Fibroblast of skin of left biceps (primary cell): ENCODE results near the gene RNF217.
"Not testable (repeated sequence)": the region's sequence is repeated elsewhere in the genome, so short reads cannot be mapped to it uniquely, and the experiment has no call there.

Experiments used
- DNase-seq, 2 experiments: peaks; one replicate each; pipeline ENCODE4 v3.0.0-alpha.2; 2013; ENCODE audit warnings: low read depth in 2 of 2

Gene RNF217, protein sequence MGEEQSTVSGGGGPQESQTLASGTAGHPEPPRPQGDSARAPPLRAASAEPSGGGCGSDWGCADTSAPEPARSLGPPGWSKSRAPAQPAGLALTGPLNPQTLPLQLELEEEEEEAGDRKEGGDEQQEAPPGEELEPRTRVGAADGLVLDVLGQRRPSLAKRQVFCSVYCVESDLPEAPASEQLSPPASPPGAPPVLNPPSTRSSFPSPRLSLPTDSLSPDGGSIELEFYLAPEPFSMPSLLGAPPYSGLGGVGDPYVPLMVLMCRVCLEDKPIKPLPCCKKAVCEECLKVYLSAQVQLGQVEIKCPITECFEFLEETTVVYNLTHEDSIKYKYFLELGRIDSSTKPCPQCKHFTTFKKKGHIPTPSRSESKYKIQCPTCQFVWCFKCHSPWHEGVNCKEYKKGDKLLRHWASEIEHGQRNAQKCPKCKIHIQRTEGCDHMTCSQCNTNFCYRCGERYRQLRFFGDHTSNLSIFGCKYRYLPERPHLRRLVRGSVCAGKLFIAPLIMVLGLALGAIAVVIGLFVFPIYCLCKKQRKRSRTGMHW

DNA sequence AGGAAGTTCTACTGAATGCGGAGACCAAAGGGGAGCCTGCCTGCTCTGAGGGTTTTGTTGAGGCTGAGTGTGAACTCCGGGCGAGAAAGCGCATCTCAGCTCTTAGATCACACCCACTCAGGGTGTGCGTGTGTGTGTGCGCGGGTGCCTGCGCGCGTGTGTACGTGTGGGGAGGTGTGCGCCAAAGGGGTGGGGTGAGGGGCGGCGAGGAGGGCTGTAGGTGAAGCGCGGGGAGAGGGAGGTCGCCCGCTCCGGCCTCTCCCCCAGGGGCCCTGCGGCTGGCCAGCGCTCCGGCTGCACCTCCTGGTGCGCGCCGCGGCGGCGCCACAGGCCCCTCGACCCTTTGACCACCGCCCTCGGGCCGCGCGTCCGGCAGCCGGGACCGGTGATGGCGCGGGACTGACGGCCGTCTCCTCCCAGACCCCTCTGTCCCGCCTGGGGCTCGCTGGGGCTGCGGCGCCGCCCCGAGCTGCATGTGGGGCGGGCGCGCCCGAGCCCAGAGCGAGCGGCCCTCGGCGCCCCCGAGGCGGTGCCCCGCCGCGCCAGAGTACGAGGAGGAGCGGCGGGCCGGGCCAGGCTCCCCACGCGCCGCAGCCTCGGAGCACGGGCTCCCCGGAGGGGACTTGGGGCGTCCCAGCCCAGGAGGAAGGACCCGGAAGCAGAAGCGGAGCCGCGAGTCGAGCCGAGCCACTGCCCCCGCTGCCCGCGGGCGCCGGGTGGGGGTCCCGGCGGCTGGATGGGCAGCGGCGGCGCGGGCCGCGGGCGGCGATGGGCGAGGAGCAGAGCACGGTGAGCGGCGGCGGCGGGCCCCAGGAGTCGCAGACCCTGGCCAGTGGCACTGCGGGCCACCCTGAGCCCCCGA, at the start of gene RNF217:
Gene RNF217, plus strand, starts transcription at position 661 of the 862 bp plus-strand sequence. Its CDS starts 108 bp downstream, at position 769.
- peak; percentile 41 to 49 for DNase-seq

DNA sequence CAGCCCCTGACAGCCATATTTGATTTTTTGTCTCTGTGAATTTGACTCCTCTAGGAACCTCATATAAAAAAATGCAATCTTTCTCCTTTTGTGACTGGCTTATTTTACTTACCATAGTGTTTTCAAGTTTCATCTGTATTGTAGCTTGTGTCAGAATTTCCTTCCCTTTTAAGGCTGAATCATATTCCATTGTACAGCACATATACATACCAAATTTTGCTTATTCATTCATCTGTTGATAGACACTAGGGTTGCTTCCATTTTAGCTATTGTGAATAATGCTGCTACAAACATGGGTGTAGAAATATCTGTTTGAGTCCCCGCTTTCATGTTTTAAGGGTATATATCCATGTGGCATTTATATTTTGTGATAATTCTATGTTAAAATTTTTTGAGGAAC, 49.2 kb upstream of the RNF217 start:
- no peak for DNase-seq

DNA sequence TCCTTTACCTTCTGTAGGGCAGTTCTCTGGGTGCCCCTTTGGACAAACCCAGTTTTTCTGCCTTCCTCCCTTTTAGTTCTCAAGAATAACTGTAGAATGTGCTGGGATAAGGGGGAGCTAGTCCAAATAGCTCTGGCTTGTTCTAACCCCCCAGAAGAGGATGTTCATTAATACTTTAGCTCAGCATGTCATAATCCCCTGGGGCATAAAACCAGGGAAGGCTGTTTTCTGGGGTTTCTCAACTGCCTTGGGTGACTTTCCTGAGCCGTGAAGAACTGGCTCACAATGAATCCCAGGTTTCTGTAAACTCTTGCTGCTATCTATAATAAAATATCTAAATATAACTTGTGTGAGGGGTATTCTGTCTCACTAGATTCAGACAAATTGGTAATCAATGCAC, 44.5 kb upstream of the RNF217 start:
- no peak for DNase-seq

DNA sequence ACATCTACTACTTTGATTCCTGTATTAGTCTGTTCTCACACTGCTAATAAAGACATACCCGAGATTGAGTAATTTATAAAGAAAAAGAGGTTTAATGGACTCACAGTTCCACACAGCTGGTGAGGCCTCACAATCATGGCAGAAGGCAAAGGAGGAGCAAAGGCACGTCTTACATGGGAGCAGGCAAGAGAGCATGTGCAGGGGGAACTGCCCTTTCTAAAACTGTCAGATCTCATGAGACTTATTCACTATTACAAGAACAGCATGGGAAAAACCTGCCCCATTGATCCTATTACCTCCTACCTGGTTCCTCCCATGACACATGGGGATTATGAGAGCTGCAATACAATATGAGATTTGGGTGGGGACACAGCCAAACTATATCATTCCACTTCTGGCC, 42.5 kb upstream of the RNF217 start:
- DNase-seq: not testable (repeated sequence)

DNA sequence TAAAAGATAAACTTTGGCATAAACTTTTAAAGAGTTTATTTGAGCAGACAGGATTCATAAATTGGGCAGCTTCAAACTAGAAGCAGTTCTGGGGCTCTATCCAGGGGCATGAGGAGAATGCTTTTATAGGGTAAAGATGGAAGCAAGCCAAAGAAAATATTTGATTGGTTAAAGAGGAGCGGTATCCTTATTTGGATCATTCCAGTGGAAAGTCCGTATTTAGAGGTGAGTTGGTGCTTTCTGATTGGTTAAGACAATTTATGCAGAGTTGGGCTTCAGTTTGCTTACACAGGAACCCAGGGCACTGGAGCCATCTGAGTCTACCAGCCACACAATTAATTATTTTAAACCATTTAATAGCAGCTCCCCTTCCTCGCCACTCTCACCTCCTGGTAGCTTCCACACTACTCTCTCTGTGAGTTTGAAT, 37.9 kb upstream of the RNF217 start:
- no peak for DNase-seq

DNA sequence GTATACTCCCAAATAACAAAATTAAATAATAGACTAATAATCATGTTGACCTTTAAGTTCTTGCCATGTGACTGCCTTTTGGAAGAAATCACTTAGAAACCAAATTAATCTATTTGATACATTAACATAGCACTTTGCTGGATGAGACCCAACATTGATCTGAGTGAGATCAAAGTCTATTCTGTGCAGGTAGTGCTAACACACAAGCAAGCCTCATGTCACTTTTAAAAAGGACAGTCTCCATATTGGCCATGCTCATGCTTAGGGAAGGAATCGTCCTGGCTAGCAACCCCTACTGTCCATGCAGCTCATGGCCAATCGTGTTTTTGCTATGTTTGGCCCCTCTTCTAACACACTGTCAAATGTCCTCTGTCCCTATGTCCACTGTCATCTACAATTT, 35.8 kb upstream of the RNF217 start:
- no peak for DNase-seq

DNA sequence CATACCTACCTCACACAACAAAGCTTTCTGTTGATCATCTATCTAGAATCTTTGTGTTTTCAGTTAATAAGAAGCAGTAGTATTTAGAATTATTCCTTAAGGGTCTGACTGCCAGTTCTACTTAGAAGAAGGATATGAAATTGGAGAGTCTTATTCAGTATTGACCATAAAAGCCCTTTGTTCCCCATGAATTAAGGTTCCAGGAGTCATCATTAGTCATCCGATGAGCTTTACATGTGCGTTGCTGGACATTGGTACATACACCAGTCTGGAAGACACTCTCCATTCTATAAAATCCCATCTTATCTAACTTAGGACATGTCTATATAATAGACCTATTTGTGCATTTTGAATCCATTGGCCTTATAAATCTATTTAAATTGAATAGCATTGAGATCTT, 34.4 kb upstream of the RNF217 start:
- DNase-seq: no peak

DNA sequence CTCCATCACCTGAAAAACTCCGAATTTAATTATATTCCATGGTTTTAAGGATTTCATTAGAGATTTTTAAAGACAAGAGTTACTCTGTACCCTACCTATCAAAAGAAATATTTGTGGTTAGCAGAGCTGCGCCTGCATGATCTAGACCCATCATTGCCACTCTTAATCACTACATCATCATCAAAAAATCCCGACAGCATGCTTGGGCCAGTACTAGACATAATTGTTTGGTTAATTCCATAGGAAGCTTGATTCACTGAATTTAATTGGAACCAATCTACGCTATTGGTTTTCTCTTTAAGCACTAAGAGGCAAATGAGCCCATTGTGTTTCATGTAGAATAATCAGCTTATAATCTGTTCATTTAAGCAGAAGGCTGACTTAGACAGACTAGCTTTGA, 33.4 kb upstream of the RNF217 start:
- DNase-seq: no peak

DNA sequence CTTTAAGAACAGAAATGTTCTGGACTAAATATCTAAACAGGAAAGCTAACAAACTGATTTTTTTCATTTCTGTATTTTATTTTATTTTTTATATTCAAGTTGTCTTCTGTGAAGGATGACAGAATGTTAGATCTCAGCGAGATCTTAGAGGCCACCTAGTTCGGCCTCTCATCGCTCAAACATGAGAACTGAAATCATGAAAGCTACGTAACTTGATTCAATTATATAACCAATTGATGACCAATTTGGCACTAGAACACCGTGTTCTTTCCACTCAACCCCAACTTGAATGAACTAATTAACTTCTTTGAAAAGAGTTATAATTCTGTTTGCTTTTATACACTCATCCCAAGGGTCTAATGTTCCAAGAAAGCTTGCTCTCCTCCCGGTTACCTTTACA, 24.6 kb upstream of the RNF217 start:
- no peak for DNase-seq

DNA sequence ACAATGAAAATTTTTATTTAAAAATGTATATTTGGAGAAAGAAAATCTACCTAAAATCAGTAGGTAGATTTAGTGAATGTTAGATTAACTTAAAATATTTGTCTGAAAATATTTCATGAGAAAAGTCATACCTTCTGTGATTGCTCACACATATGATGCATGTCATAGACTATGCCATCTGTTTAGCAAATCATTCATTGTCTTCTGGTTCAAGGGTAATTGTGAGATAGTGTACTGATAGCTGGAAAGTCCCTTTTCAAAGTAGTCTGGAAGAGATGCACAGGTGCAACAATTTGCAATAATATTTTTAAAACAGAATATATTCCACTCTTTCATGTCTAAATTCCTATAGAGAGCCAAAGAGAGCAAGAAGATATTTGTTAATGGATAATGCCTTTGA, 21.0 kb upstream of the RNF217 start:
- no peak for DNase-seq

DNA sequence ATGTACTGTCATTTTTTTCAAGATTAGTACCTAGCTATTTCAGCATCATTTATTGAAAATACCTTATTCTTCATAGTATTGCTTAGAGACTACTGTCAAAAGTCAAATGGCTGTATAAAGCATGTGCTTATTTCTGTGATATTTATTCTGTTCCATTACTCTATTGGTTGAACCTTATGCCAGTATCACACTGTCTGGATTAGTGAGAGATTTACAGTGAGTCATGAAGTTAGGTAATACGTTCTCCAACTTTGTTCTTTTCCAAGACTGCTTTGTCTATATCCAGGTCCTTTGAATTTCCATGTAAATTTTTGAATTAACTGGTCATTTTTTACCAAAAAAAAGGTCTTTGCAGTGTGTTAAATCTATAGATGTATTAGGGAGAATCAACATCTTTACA, 18.6 kb upstream of the RNF217 start:
- DNase-seq: no peak

DNA sequence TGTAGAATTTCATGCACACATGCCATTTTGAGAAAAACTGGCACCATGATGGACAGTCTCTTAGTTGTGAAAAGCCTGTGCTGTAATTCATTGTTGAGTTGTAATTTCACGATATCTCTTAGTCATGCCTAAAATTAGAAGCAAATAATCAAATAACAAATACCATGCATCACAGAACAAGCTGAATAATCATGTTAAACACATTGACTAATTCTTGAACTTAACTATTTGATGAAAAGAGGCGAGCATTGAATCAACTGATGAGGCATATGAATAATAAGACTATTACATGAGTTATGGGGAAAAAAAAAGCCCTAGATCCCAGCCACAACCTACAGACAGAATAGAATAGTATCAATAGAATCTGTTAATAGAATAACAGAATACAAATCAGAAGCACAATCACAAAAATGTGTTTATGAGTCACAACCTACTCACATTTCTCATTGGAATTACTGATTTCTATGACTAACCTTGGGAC, 14.2 kb upstream of the RNF217 start:
- DNase-seq: no peak

DNA sequence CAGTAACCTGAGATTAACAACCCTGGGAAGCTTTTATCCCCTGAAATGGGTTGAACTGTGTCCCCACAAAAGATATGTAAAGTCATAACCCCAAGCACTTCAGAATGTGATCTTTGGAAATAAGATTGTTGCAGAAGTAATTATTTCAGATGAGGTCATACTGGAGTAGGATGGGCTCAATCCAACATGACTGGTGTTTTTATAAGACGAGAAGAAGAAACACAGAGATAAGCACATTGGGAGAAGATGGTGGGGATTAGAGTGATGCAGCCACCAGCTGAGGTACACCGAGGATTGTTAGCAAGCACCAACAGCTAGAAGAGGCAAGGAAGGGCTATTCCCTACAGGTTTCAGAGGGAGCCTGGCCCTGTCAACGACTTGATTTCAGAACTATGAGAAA, 12.5 kb upstream of the RNF217 start:
- DNase-seq: no peak

DNA sequence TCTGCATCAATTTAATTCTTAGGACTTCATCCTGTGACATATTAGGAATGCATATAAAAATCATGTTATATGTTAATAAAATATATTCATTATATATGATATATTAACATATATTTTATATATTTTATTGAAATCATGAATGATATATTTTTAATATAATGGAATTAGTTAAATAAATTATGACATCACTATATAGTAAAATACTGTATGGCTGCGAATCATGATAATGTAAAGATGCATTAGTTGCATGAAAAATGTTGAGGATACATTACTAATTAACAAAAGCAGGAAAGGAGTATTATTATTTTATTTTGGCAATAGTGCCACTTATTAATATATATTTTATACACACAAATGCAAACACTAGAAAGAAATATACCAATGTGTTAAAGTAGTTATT, 8.4 kb upstream of the RNF217 start:
- DNase-seq: no peak

DNA sequence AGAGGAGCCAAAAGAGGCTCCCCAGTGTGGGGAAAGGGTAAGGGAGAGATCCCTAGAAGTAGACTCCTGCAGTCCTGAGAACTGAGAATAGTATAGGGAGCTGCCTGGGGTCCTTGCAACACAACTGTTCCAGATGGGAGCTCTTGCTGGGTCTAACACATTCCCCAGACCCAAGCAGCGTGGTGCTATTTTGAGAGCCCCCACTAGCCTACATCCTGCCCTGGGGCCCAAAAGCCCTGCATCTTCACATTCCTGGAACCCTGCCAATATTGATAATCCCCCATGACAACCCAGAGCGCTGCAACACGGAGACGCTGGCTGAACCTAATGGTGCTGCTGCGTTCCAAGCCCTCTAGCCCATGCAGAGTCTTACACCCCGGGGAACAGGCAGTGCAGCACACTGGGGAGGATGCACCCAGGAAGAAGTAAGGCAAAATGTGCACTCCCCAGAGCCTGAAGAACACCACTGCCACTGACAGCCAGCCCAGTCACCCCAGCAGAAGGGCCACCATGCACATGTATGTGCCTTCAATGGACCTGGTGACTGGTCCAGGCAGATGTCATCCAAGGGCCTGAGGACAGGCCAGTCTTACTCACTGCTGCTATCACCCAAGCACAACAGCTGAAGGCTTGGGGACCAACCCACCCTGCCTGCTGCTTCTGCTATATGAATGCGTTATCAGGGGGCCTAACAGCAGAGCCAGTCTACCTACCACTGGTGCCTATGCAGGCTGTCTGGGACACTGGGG, 7.0 kb upstream of the RNF217 start:
- no peak for DNase-seq

DNA sequence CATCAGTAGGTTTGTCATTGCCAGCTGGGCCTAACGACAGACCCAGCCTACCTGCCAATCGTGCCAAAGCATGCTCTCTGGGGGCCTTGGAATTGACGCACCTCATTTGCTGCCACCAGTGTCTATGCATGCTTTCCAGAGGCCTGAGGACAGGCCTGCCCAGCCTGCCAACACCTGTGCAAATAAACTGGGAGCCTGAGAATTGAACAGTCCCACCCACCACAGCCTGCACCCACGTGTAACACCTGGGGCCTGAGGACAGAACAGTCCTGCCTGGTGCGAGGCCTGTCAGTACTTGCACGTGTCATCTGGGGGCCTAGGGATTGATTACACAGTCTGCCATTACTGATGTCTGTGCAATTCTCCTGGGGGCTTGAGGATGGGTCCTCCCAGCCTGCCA, 6.2 kb upstream of the RNF217 start:
- DNase-seq: no peak

DNA sequence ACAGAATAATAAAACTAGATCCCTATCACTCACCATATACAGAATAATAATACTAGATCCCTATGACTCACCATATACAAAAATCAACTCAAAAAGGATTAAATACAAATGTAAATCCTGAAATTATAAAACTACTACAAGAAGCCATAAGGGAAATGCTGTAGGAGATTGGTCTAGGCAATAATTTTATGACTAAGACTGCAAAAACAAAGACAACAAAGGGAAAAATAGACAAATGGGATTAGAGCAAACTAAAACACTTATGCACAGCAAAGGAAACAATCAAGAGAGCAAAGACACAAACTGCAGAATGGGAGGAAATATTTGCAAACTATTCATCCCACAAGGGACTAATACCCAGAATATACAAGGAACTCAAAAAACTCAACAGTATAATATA, 4.1 kb upstream of the RNF217 start:
- no peak for DNase-seq

DNA sequence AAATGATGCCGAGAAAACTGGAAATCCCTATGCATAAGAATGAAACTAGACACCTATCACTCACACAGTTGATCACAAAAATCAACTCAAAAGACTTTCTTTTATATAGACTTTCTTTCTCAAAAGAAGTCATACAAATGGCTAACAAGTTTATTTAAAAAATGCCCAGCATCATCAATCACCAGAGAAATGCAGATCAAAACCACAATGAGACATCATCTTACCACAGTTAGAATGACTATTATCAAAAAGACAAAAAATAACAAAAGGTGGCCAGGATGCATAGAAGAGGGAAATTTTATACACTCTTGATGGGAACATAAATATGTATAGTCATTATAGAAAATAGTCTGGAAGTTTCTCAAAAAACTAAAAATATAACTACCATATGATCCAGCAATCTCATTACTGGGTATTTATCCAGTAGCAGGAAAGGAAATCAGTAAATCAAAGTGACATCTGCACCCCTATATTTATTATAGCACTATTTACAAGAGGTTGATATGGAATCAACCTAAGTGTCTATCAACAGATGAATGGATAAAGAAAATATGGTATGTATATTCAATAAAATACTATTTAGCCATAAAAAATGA, 3.4 kb upstream of the RNF217 start:
- DNase-seq: no peak

DNA sequence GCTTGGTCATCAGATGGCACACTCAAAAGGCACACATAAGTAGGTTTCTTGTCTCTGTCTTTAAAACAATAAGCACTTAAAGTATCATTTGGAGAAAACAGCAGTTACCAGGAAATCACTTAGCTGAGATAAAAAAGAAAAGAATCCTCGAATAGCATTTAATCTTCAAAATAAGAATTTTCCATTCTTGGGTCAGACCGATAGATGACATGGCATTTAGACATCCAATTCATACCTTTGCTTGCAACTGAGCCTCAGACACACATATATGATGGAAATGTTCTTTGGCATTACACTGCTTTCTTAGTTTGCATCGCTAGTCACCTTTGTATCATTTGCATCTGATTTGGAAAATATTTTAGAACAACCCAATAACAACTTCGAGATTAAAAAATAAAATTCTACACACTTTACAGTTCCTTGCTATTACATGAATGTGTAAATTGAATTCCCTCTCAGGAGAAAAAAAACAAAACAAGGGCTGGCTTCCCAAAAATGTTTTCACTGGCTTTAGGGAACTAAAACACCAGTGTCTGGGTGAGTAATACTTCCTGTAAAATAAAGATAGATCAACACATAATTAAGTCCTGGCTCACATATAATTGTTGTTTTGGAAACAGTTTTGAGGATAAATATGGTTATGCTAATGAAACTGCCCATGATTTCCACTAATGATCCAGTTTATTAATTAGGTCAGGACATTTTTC, 1.3 kb upstream of the RNF217 start:
- DNase-seq: no peak

DNA sequence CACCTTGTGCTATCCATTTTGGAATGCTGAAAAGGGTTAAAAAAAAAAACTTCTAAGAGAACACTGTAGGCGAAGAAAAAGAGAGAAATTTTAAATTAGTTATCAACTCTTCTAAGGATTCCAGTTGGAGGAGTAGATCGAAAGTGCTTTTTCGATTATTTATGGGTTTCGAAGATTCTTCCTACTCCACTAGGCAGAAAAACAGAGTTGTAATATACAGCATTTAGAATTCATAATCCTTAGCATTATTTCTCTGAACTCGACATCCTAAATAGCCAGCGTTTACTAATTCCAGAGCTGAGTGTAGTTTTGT, 817 bp upstream of the RNF217 start:
- no peak for DNase-seq
